CD4-positive, alpha-beta T cell (primary cell): Measurements from ENCODE around the gene HOXB7. TPM values are rescaled to one million over a fixed set of nuclear protein-coding genes. Genes with fewer than 3 reads are reported as not detected.

Source experiments
- ATAC-seq: fragments of 200-7000 bp; cut with Tn5 transposase; one replicate; pipeline ENCODE4 v1.10.0; 2022; ENCODE audit warnings: mild to moderate bottlenecking; ENCODE audit not compliant: poor library complexity
- CTCF ChIA-PET: fragments of 350-600 bp; sonication (Branson Sonifier 250); formaldehyde crosslinking; loops from one replicate; lab custom pipeline; 2021; ENCODE audit warnings: antibody characterized with exemption, inconsistent platforms; lab: Charles Lee
- POLR2A ChIA-PET: fragments of 350-600 bp; sonication (Branson Sonifier 250); formaldehyde crosslinking; loops from one replicate; lab custom pipeline; 2021; ENCODE audit warnings: antibody characterized with exemption, inconsistent platforms; lab: Charles Lee
- DNase-seq, 14 experiments: peaks; one replicate each; pipeline ENCODE4 v3.0.0-alpha.2; 2013 to 2020; ENCODE audit warnings: mixed read lengths in 2 of 14
- H3K27ac ChIP-seq, 2 donors: one replicate each; pipeline versions ENCODE4 v1.5.1 to v1.7.0; 2013; ENCODE audit warnings: low read length in 2 of 2, low read depth in 1 of 2, mild to moderate bottlenecking in 1 of 2
- H3K27me3 ChIP-seq, 2 experiments: 1 replicate in 1 of 2; 2 replicates in 1 of 2; pipeline versions ENCODE4 v1.6.1 to v1.7.0; 2013; ENCODE audit warnings: low read length in 2 of 2, control low read depth in 1 of 2, mild to moderate bottlenecking in 1 of 2, moderate library complexity in 1 of 2; ENCODE audit not compliant: insufficient read depth in 2 of 2, control insufficient read depth in 1 of 2
- H3K36me3 ChIP-seq: one replicate; pipeline ENCODE4 v1.6.1; 2013; ENCODE audit warnings: low read length, control low read depth; ENCODE audit not compliant: insufficient read depth
- H3K4me1 ChIP-seq: one replicate; pipeline ENCODE4 v1.6.1; 2013; ENCODE audit warnings: low read length, control low read depth; ENCODE audit not compliant: insufficient read depth
- H3K4me3 ChIP-seq: one replicate; pipeline ENCODE4 v1.5.1; 2013; ENCODE audit warnings: mild to moderate bottlenecking, low read length, moderate library complexity
- H3K9me3 ChIP-seq, 2 experiments: 1 replicate in 1 of 2; 2 replicates in 1 of 2; pipeline versions ENCODE4 v1.6.1 to v1.7.0; 2013; ENCODE audit warnings: low read length in 2 of 2, mild to moderate bottlenecking in 2 of 2, control low read depth in 1 of 2, moderate library complexity in 1 of 2; ENCODE audit not compliant: control insufficient read depth in 1 of 2, insufficient read depth in 1 of 2
- H3K27ac Mint-ChIP-seq: one replicate; pipeline ENCODE4 v1.8.0; 2020; ENCODE audit warnings: mixed read lengths
- H3K27me3 Mint-ChIP-seq: one replicate; pipeline ENCODE4 v1.8.0; 2021; ENCODE audit warnings: mixed read lengths
- H3K36me3 Mint-ChIP-seq: one replicate; pipeline ENCODE4 v1.8.0; 2021; ENCODE audit warnings: low read depth, mixed read lengths
- H3K4me1 Mint-ChIP-seq: one replicate; pipeline ENCODE4 v1.8.0; 2021; ENCODE audit warnings: low read depth, mixed read lengths
- H3K4me3 Mint-ChIP-seq: one replicate; pipeline ENCODE4 v1.8.0; 2020; ENCODE audit warnings: mild to moderate bottlenecking, mixed read lengths
- H3K9me3 Mint-ChIP-seq: one replicate; pipeline ENCODE4 v1.8.0; 2020; ENCODE audit warnings: mixed read lengths
- intact Hi-C, 2 experiments: fragments of 100-400 bp; cut with DNase I in 1 of 2; cut with micrococcal nuclease in 1 of 2; formaldehyde crosslinking; loops; one replicate each; pipeline versions ENCODE4 v1.15.1 to v1.9.0; 2023 to 2025; cut with DNase I, micrococcal nuclease
- total RNA-seq, 174 experiments: library from RNA in 2 of 174; stranded (reverse) in 2 of 174; gene quantifications; one replicate each; pipeline ENCODE4 v1.2.3 and lab custom pipeline; 2021 to 2026
- TF ChIP-seq, protein P1 (sequence below): fragments of 200-600 bp; IDR thresholded peaks from one replicate; pipeline ENCODE4 v1.8.0; 2022; ENCODE audit warnings: antibody characterized with exemption, mild to moderate bottlenecking

Gene HOXB7
- total RNA-seq, 2 experiments from 2014 or later, result not detected

DNA sequence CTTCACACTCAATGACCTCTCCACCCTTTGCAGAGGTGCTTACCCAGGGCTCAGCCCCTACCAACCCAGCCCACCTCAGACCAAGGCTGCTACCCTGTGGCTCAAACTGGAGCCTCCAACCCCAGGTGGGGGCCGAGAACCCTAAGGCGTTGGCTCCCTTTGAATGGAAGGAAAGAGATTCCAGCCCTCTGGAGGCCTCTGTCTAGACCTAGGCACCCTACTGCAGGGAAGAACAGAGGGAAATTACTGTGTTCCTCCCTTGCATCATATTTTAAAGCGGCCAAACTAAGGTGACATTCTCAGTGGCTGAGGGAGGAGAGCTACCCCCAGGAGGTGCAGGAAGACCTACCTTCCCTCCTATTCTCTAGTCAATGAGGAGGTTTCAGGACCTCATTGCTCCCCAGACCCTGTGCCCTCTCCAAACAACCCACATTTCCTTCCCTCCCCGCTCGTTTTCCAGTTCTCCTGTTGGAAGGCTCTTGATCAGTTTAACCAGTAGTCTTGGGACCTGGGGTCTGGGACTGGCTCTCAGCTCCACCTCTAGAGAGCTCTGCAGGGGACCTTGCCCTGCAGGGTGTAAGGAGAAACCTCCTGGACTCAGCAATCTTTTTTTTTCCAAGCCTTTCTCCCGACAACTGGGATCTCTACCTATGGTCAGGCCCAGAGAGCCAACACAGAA is 9.8 kb upstream of the HOXB7 start:
- CTCF ChIA-PET, result interaction anchor here (2.5 kb wide), 1 partner anchor 15 kb away, joined by 13 read pairs; no protein-coding TSS in a partner anchor

DNA sequence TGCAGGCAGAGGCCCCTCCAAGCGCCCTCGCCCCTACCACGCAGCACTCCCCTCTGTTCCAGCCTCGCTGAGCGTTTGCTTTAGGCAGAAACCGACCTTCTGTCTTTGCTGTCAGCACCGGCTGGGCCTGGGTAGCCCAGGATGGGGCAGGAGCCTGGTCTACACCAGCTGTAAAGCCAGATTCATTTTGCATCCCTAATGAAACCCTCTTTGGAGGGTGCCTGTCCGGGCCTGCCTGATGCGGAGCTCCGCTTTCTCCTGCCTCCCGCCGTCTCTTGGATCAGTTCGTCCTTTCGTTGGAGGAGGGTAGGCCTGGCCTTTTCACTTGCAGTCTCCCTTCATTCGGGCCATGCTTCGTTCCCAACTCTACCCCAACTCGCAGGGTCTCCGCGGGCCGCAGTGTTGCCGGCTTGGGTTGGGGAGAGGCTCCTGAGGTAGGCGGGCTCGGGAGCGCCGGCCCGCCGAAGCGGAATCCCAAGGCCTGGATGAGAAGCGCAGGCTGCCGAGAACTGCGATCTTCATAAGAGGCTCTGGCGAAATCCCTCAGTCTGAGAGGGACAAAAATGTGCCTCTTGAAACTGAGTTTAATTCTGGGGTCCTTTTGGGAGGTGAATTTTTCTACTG is 9.1 kb upstream of the HOXB7 start:
- peaks cover 0 to 23% of the 10 kb centered on the region in 2 experiments for H3K9me3 ChIP-seq
- peaks cover 31% of the 10 kb centered on the region for H3K4me1 ChIP-seq
- peaks cover 31% of the 10 kb centered on the region for H3K4me1 Mint-ChIP-seq
- DNase-seq (no peak), ATAC-seq (no peak)
- no peaks in the 10 kb centered on the region for H3K9me3 Mint-ChIP-seq
- POLR2A ChIA-PET, result no interaction called here
- H3K27me3 Mint-ChIP-seq, result peaks cover 99% of the 10 kb centered on the region
- CTCF ChIA-PET, result interaction anchor here (1.0 to 2.5 kb wide), 4 partner anchors 16 to 131 kb away, joined by 3 to 13 read pairs (median 6); no protein-coding TSS in a partner anchor
- no peak overlapping the region for H3K4me3 Mint-ChIP-seq
- peaks cover 96 to 100% of the 10 kb centered on the region in 2 experiments for H3K27me3 ChIP-seq
- intact Hi-C loops, result loop anchor here (1.0 to 10.0 kb wide), 7 partner anchors 539 to 843 kb away; partner anchors contain the start of gene SCRN2 (in 2 of the 2)
- H3K27ac ChIP-seq, result no peak overlapping the region
- TF ChIP-seq, protein P1, sequence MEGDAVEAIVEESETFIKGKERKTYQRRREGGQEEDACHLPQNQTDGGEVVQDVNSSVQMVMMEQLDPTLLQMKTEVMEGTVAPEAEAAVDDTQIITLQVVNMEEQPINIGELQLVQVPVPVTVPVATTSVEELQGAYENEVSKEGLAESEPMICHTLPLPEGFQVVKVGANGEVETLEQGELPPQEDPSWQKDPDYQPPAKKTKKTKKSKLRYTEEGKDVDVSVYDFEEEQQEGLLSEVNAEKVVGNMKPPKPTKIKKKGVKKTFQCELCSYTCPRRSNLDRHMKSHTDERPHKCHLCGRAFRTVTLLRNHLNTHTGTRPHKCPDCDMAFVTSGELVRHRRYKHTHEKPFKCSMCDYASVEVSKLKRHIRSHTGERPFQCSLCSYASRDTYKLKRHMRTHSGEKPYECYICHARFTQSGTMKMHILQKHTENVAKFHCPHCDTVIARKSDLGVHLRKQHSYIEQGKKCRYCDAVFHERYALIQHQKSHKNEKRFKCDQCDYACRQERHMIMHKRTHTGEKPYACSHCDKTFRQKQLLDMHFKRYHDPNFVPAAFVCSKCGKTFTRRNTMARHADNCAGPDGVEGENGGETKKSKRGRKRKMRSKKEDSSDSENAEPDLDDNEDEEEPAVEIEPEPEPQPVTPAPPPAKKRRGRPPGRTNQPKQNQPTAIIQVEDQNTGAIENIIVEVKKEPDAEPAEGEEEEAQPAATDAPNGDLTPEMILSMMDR, result no peak
- H3K27ac Mint-ChIP-seq, result no peak overlapping the region
- H3K36me3 Mint-ChIP-seq, result no peaks in the 10 kb centered on the region
- H3K4me3 ChIP-seq, result no peak overlapping the region
- no peaks in the 10 kb centered on the region for H3K36me3 ChIP-seq

More for the DNA sequence above, 9.8 kb upstream of the HOXB7 start:
- H3K36me3 Mint-ChIP-seq, result no peaks in the 10 kb centered on the region
- peaks cover 27% of the 10 kb centered on the region for H3K4me1 Mint-ChIP-seq
- H3K4me3 Mint-ChIP-seq, result no peak overlapping the region
- POLR2A ChIA-PET, result no interaction called here
- H3K27ac Mint-ChIP-seq, result no peak overlapping the region
- Histone ChIP-seq H3K27ac (no peak overlapping the region), H3K4me1 (peaks cover 33% of the 10 kb centered on the region), H3K9me3 (peaks cover 0 to 23% of the 10 kb centered on the region in 2 experiments), H3K4me3 (no peak overlapping the region), H3K36me3 (no peaks in the 10 kb centered on the region), H3K27me3 (peaks cover 95 to 100% of the 10 kb centered on the region in 2 experiments)
- TF ChIP-seq, protein P1, result no peak
- intact Hi-C loops, result no loop called here
- no peaks in the 10 kb centered on the region for H3K9me3 Mint-ChIP-seq
- ATAC-seq (no peak), DNase-seq (no peak)
- H3K27me3 Mint-ChIP-seq, result peaks cover 99% of the 10 kb centered on the region

DNA sequence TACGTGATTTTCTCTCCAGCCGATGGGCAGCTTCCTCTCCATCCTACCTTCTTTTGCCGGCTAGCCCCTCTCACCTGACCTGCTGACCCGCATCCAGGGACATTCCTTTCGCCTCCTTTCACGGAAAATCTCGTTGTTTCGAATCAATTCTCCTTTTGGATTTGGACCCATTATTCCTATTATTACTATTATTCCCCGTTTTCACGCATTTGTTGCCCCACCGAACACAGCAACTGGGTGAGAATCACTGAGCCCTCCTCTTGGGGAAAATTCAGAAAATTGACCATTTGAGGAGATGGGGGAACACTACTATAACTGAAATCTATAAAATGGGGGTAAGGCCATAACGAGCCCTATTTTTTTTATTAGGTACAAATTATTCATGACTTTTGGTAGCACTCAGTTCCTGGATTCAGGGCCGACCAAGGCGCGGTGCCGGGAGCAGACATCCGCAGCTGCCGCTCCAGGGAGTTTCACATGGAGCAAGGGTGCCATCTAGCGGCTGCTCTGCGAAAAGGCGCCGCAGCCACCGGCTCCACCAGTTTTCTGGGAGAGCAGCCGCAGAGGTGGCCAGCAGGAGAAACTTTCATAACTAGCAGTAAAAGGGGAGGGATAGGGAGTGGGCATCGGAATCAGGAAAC is 7.6 kb upstream of the HOXB7 start:
- no peaks in the 10 kb centered on the region for H3K9me3 Mint-ChIP-seq
- H3K4me1 Mint-ChIP-seq, result peaks cover 44% of the 10 kb centered on the region
- no peak overlapping the region for H3K27ac Mint-ChIP-seq
- Histone ChIP-seq H3K27ac (no peak overlapping the region), H3K4me3 (no peak overlapping the region), H3K9me3 (peaks cover 0 to 30% of the 10 kb centered on the region in 2 experiments), H3K36me3 (no peaks in the 10 kb centered on the region), H3K4me1 (peaks cover 40% of the 10 kb centered on the region), H3K27me3 (peaks cover 94 to 99% of the 10 kb centered on the region in 2 experiments)
- intact Hi-C loops, result loop anchor here (1.0 to 10.0 kb wide), 7 partner anchors 126 to 841 kb away; partner anchors contain the start of gene SCRN2 (in 1 of the 2)
- TF ChIP-seq, protein P1, result peak; percentile 99
- POLR2A ChIA-PET, result interaction anchor here (0.8 to 1.6 kb wide), 5 partner anchors 9 to 593 kb away, joined by 3 to 9 read pairs (median 3); partner anchors contain the start of gene HOXB5
- H3K36me3 Mint-ChIP-seq, result no peaks in the 10 kb centered on the region
- peak; percentile 68 to 91 (median 80) for DNase-seq
- peak overlapping the region; percentile 34 for H3K4me3 Mint-ChIP-seq
- CTCF ChIA-PET, result interaction anchor here (0.6 to 1.8 kb wide), 25 partner anchors 10 to 777 kb away, joined by 3 to 24 read pairs (median 3); partner anchors contain the start of genes HOXB5 and SCRN2
- ATAC-seq, result peak; percentile 75
- H3K27me3 Mint-ChIP-seq, result peaks cover 100% of the 10 kb centered on the region
